SK-N-MC (cell line): ENCODE measurements around the gene AFF1.

Experiments
- EZH2 ChIP-seq: fragments of 200-600 bp; sonication (generic); IDR thresholded peaks from one replicate; pipeline ENCODE4 v1.6.1; 2017; ENCODE audit warnings: antibody characterized with exemption
- FOXP2 ChIP-seq: optimal IDR thresholded peaks from 2 replicates; pipeline ENCODE3; 2011; ENCODE audit warnings: mild to moderate bottlenecking, moderate library complexity; ENCODE audit not compliant: insufficient read depth; ENCODE audit errors: extremely low read length, control extremely low read depth
- POLR2AphosphoS5 ChIP-seq: IDR thresholded peaks from 2 replicates; pipeline ENCODE4 v1.6.1; 2012; ENCODE audit warnings: mild to moderate bottlenecking, low read depth, low read length, borderline replicate concordance

DNA sequence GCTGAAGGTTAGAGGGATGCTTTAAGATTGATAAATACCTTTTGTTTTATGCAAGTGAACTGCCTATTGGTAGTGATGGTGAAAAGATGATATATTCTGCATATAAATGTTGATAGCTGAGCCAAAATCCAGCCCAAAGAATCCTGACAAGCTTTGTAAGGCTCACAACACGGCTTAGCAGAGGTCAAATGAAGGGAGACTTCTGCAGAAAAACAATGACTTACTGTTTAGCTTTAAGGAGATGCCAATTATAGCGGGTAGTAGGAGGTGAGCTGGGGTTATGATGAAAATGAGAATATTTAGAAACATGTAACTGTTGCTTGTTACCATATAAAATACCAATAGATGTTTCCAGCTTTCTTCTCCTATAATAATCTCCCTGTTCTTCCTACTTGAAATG is 97.1 kb downstream of the AFF1 start:
- TF ChIP-seq EZH2: no peak
- TF ChIP-seq POLR2AphosphoS5: no peak
- TF ChIP-seq FOXP2: no peak
